ENCODE data around the gene RAB23. TPM values are rescaled to one million over a fixed set of nuclear protein-coding genes. Genes with fewer than 3 reads are reported as not detected.
A peak's percentile ranks its signal among the peaks of the same experiment; 100 is the strongest.

Gene RAB23
- total RNA-seq, 3 donors from 2014 or later: 1.5 to 2.2 (median 2.0) TPM

DNA sequence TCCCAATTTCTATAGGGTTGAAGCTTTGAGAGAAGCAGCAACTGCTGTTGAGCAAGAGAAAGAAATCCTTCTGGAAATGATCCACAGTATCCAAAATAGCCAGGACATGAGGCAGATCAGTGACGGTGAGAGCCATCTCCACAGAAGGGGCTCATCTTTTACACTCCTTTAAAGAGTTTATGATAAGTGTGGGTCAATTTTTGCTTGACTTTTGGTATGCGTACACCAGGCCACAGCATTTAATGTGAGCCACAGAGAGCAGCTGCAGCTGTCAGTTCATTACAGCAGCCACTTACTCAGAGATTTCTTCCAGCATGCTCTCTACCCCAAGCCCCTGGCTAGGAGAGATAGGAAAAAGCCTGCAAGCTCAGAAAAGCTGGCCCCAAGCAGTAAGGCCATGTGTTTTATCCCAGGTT is 40.1 kb downstream of the RAB23 start:
- no peak for DNase-seq
- H3K4me1 Mint-ChIP-seq (ENCODE audit: low read depth): peaks cover 4% of the 10 kb centered on the region

DNA sequence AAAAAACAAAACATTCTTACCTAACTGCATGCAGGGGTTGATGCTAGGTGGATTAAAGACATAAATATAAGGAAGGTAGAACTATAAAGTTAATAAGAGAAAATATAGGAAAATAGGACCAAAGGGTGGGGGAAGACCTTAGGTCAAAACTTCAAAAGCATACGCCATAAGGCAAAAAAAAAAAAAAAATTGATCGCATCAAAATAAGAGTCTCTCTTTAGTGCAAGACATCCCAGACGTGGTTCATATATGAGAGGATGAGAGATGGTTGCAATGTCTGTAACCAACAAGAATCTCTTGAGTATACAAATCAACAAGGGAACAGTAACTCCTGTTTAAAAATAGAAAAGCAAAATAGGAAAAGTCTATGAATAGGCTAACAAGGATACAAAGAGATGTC is 41.5 kb downstream of the RAB23 start:
- DNase-seq (no peak), ATAC-seq (no peak)
- Mint-ChIP-seq H3K27me3 (ENCODE audit: low read depth) (no peaks in the 10 kb centered on the region), H3K9me3 (no peaks in the 10 kb centered on the region), H3K4me3 (no peak overlapping the region), H3K4me1 (ENCODE audit: low read depth) (peaks cover 4% of the 10 kb centered on the region), H3K36me3 (ENCODE audit: insufficient read depth) (peaks cover 20% of the 10 kb centered on the region)

More for the DNA sequence above, 40.1 kb downstream of the RAB23 start:
- no peak overlapping the region for H3K4me3 Mint-ChIP-seq
- H3K9me3 Mint-ChIP-seq: no peaks in the 10 kb centered on the region
- H3K36me3 Mint-ChIP-seq (ENCODE audit: insufficient read depth): peaks cover 25% of the 10 kb centered on the region
- no peak for ATAC-seq
- H3K27me3 Mint-ChIP-seq (ENCODE audit: low read depth): no peaks in the 10 kb centered on the region

DNA sequence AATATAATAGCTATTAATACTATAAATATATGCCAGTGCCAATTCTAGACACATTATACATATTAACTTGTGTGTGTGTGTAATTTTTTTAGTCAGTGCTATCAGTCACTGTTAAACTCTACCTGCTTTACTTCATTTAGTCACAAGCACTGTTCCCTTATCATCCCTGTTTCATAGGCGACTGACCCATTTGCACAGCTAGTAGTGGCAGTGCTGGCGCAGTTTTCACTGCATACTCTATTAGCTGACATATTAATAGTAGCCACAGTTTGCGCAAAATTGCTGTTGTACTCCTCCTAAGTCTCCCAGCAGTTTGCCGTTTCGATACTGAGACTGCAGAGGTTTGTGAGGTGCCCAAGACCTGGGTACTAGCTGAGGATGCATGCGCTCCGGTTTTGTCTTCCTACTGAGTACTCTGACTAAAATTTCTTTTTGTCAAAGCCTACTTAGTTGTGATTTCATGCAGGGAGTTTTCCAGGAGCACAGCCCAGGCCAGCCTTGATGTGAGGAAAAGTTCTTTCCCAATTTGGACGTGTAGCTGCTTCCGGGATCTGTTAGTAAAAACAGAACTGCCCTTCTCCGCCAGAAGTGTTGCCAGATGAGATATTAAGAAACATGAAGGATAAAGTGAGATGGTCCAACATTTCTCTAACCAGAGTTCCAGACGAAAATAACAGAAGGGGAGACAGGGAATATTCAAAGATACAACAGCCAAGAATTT is 44.4 kb downstream of the RAB23 start:
- no peak for DNase-seq
- peaks cover 5% of the 10 kb centered on the region for H3K36me3 Mint-ChIP-seq (ENCODE audit: insufficient read depth)
- peaks cover 29% of the 10 kb centered on the region for H3K4me1 Mint-ChIP-seq (ENCODE audit: low read depth)
- no peaks in the 10 kb centered on the region for H3K9me3 Mint-ChIP-seq
- H3K27me3 Mint-ChIP-seq (ENCODE audit: low read depth): no peaks in the 10 kb centered on the region
- no peak for ATAC-seq
- no peak overlapping the region for H3K4me3 Mint-ChIP-seq

DNA sequence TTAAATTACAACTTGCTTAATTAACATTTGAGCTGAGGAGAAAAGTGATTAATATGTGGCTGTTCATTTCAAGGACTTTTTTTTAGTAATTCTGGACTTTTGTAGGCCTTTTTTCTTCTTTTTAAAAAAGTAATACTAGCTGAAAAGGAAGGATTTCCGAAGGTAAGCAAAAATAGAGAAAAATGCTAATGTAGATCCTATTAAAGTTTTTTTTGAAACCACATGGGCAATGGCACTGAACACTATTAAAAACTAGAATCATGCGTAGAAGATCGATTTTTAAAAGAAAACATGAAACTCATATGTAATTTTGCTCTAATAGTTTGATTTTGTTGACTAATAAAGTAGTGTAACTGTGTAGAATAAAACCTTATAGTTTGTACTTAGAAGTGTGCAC is 47.6 kb downstream of the RAB23 start:
- DNase-seq: no peak
- H3K4me1 Mint-ChIP-seq (ENCODE audit: low read depth): peaks cover 38% of the 10 kb centered on the region

DNA sequence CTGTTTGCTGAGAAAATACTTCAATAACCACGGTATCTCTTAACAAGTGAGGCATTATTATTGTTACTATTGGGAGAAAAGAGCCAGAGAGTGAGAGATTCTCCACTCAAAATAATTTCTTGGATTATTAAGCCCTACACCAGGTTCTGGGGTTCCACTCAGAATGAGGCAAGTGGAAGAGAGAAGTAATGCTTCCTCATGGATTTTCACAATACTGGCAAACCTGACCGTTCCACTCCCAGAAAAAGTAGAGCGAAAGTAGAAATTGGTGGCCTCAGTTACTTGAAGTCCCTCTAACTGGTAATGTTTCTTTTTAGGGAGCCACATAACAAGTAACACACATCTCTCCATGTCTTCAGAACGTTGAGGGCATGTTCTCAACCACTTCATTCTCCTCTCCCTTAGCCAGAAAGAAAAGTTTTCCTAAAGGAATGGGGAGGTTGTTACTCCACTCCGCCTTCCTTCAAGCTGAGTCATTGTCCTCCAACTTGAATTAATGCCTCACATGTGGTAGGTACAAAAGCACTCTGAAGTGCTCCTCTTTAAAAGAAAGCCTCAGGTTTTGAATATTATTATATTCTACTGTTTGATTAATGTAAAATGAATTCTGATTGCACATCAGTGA is 48.1 kb downstream of the RAB23 start:
- DNase-seq (no peak), ATAC-seq (no peak)
- H3K36me3 Mint-ChIP-seq (ENCODE audit: insufficient read depth): peaks cover 3% of the 10 kb centered on the region
- peaks cover 38% of the 10 kb centered on the region for H3K4me1 Mint-ChIP-seq (ENCODE audit: low read depth)
- no peaks in the 10 kb centered on the region for H3K27me3 Mint-ChIP-seq (ENCODE audit: low read depth)
- H3K4me3 Mint-ChIP-seq: peak overlapping the region; percentile 91
- H3K9me3 Mint-ChIP-seq: no peaks in the 10 kb centered on the region

More for the DNA sequence above, 47.6 kb downstream of the RAB23 start:
- no peaks in the 10 kb centered on the region for H3K27me3 Mint-ChIP-seq (ENCODE audit: low read depth)
- ATAC-seq: no peak
- H3K36me3 Mint-ChIP-seq (ENCODE audit: insufficient read depth): peaks cover 3% of the 10 kb centered on the region
- H3K9me3 Mint-ChIP-seq: no peaks in the 10 kb centered on the region
- peak overlapping the region; percentile 91 for H3K4me3 Mint-ChIP-seq

DNA sequence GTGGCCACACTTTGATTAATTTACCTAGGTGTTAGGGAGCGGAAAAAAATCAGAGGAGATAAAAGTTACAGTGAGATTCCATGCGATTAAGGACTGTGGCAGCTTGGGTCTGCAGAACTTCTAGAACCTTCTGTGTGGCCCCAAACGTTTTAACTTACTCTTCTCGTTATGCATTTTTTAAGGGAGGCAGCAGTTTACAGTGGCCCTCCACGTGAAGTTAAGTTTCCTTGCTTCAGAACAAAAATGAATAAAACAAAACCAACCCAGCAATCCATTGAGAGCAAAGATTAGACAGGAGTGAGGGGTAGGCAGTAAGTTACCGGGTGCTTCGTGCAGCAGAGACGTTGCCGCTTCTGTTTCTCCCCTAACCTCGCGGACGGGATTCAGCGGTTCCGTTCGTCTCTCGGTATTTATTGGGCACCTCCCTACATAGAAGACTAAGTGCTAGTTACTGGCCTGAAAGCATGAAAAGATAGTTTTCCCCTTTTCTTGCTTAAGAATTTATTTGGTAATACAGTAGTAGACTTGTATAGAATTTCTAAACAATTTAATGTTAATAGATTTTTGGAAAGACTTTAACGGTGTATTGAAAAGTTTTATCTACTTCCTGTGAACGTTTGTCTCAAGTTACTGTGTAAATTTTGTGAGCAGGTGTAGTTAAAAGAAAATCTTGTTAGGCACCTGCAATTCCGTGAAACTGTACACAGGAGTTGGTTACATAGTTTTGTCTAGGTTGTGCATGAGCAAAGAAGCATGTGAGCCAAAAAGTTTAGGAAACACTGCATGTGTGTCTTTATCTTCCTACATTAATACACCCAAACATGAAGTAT is 48.8 kb downstream of the RAB23 start:
- Mint-ChIP-seq H3K4me3 (peak overlapping the region; percentile 91), H3K27me3 (ENCODE audit: low read depth) (no peaks in the 10 kb centered on the region), H3K9me3 (no peaks in the 10 kb centered on the region), H3K4me1 (ENCODE audit: low read depth) (peaks cover 34% of the 10 kb centered on the region), H3K36me3 (ENCODE audit: insufficient read depth) (peaks cover 3% of the 10 kb centered on the region)
- ATAC-seq (no peak), DNase-seq (no peak)

DNA sequence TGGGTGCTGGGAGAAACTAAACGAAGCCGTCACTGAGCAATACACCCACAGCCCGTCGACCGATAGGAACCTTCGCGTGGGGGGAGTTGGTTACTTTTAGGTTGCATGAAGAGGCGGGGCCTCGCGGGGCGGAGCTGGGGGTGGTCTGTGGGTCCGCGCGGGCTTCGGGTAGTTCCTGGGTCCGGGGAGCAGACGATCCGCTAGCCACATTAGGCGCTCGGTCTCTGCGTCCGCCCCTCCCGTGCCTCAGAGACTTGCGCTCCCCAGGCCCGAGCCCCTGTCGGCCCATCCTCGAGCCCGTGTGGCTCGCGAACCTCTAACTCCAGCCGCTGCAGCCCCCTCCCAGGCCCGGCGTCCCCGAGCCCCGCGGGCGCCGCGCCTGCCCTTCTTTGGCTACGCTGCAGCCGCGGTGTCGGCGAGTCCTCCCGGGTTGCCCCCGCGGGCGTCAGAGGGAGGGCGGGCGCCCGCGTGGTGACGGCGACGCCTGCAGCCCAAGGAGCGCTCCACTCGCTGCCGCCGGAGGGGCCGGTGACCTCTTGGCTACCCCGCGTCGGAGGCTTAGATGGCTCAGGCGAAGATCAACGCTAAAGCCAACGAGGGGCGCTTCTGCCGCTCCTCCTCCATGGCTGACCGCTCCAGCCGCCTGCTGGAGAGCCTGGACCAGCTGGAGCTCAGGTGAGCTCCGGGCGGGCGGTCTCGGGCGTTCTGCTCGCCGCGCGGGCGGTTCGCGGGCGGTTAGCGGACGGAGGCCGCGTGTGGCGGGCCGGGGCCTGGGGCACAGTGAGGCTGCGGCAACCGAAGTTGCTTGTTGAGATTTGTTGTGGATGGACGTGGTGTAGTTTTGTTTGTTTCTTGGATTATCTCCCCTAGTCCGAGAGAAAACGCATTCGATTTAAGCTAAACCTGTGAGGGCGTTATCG is 49.7 kb downstream of the RAB23 start, which contains the start of gene BAG2:
BAG2 (plus strand) TSS at position 191 of the 920 bp plus-strand sequence; CDS start at position 563, 372 bp downstream.
- peak within 1 kb of the TSS; percentile 91 for H3K4me3 Mint-ChIP-seq
- H3K27me3 Mint-ChIP-seq (ENCODE audit: low read depth): no peaks in the 10 kb centered on the region
- no peaks in the 10 kb centered on the region for H3K9me3 Mint-ChIP-seq
- H3K4me1 Mint-ChIP-seq (ENCODE audit: low read depth): peaks cover 33% of the 10 kb centered on the region
- peaks cover 4% of the 10 kb centered on the region for H3K36me3 Mint-ChIP-seq (ENCODE audit: insufficient read depth)
- ATAC-seq (peak; percentile 89 to 90), DNase-seq (peak; percentile 82)

DNA sequence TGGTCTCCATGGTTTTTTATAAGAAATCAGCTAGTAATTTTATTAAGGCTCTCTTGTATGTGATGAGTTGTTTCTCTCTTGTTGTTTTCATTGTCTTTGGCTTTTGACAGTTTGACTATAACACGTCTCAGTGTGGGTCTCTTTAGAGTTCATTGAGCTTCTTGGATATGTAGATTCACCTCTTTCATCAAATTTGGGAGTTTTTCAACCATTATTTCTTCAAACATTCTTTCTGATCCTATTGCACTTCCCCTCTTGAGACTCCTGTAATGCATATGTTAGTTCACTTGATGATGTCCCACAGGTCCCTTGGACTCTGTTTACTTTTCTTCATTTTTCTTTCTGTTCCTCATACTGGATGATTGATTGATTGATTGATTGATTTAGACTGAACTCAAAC is 57.0 kb downstream of the RAB23 start:
- Mint-ChIP-seq H3K27me3 (ENCODE audit: low read depth) (no peaks in the 10 kb centered on the region), H3K4me3 (no peak overlapping the region), H3K36me3 (ENCODE audit: insufficient read depth) (peaks cover 40% of the 10 kb centered on the region), H3K4me1 (ENCODE audit: low read depth) (no peaks in the 10 kb centered on the region), H3K9me3 (peaks cover 8% of the 10 kb centered on the region)
- DNase-seq: no peak
- ATAC-seq: no peak

DNA sequence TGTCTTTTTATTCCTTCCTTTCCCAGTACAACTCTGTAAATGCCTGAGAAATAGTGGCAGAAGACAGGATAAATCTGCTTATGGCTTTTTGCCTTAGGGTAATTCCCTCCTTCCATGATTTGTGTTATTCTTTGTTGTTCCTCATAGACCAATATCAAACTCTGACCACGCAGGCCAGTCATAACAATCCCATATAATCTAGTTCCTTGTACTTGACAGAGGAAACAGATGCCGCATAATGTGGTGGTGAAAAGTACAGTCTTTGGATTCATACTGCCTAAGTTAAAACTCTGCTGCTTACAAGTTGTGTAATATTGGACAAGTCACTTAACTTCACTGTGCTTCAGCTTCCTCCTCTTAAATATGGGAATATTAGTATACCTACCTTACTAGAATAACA is 58.2 kb downstream of the RAB23 start:
- Mint-ChIP-seq H3K36me3 (ENCODE audit: insufficient read depth) (peaks cover 37% of the 10 kb centered on the region), H3K4me3 (no peak overlapping the region), H3K4me1 (ENCODE audit: low read depth) (no peaks in the 10 kb centered on the region), H3K27me3 (ENCODE audit: low read depth) (no peaks in the 10 kb centered on the region), H3K9me3 (peaks cover 8% of the 10 kb centered on the region)
- no peak for ATAC-seq
- no peak for DNase-seq

DNA sequence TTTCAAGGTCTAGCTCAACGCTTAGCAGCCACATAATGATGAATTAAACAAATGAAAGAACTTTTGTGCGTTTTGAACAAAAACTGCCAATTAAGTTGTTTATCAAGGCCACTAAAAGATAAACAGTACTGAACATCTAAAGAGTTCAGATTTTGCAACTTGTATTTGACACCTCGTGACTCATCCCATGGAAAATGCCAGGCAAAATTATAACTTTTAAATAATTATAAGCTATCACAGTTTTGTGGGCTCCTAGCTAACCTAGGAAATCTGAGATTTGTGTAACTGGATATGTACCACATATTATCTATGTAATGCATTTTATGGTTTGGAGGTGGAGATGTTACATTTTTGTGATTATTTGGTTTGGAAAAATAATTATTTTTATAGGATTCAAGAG is 59.6 kb downstream of the RAB23 start:
- ATAC-seq (no peak), DNase-seq (no peak)
- H3K4me3 Mint-ChIP-seq: no peak overlapping the region
- H3K9me3 Mint-ChIP-seq: peaks cover 8% of the 10 kb centered on the region
- no peaks in the 10 kb centered on the region for H3K27me3 Mint-ChIP-seq (ENCODE audit: low read depth)
- peaks cover 3% of the 10 kb centered on the region for H3K4me1 Mint-ChIP-seq (ENCODE audit: low read depth)
- peaks cover 45% of the 10 kb centered on the region for H3K36me3 Mint-ChIP-seq (ENCODE audit: insufficient read depth)

DNA sequence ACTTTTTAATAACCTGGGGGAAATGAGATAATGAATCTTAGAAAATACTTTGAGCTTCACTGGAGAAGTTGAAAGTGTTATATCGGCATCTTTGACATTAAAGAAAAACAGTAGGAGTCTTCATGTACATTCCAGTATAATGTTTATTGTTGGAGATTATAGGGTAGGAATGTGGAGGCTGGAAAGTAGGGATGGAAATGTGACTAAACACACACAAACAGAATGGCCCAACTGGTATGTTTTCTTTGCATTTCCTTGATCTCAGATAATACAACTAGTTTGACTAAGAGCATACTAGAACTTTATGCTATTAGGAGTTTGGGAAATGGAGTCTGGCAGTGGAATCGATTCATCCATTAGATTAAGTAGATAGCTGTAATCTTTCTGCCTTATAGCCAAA is 60.1 kb downstream of the RAB23 start:
- Mint-ChIP-seq H3K9me3 (peaks cover 8% of the 10 kb centered on the region), H3K4me3 (no peak overlapping the region), H3K27me3 (ENCODE audit: low read depth) (no peaks in the 10 kb centered on the region), H3K4me1 (ENCODE audit: low read depth) (peaks cover 3% of the 10 kb centered on the region), H3K36me3 (ENCODE audit: insufficient read depth) (peaks cover 42% of the 10 kb centered on the region)
- ATAC-seq (no peak), DNase-seq (no peak)

DNA sequence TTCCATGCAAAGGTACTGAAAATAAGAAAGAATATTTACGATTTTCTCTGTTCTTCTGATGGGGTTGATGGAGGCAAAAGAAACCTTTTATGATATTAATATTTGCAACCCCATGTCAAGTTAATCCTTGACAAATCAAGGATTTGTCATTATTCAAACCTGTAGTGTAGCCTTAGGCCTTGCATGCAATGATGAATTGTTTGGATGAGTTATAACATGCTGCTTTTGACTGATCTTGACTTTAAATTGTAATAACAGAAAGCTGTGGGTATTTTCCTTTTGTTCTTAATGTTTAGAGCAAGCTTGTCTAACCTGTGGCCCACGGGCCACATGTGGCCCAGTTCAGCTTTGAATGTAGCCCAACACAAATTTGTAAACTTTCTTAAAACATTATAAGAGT is 63.0 kb downstream of the RAB23 start:
- no peaks in the 10 kb centered on the region for H3K9me3 Mint-ChIP-seq
- DNase-seq: no peak
- H3K4me3 Mint-ChIP-seq: no peak overlapping the region
- H3K36me3 Mint-ChIP-seq (ENCODE audit: insufficient read depth): peaks cover 34% of the 10 kb centered on the region
- no peaks in the 10 kb centered on the region for H3K27me3 Mint-ChIP-seq (ENCODE audit: low read depth)
- H3K4me1 Mint-ChIP-seq (ENCODE audit: low read depth): peaks cover 3% of the 10 kb centered on the region
- peak; percentile 25 to 34 for ATAC-seq

DNA sequence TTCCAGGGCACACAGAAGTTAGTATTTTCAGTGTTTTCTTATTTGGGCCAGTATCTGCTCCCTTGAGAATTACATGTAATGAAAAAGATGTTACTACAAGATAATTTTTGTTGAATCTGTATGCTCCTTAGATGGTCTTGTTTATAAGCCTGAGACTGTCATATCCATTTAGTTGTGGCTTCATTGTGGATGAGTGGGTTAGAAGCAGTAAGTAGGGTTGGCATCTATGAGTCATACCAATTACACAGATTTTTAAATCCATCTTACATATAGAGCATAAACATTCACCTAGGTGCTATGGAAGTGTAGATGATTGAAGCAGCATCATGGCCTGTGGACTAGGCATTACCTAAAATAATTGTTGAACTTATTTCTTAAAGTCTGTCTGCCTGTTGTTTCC is 63.4 kb downstream of the RAB23 start:
- peaks cover 3% of the 10 kb centered on the region for H3K4me1 Mint-ChIP-seq (ENCODE audit: low read depth)
- no peak overlapping the region for H3K4me3 Mint-ChIP-seq
- DNase-seq (no peak), ATAC-seq (peak; percentile 66 to 77)
- peaks cover 35% of the 10 kb centered on the region for H3K36me3 Mint-ChIP-seq (ENCODE audit: insufficient read depth)
- no peaks in the 10 kb centered on the region for H3K9me3 Mint-ChIP-seq
- H3K27me3 Mint-ChIP-seq (ENCODE audit: low read depth): no peaks in the 10 kb centered on the region

All from activated T-cell treated with anti-CD3 and anti-CD28 coated beads, Interleukin-2, amount 50 U/mL, for 4 hours (primary cell).